CD14-positive monocyte (primary cell): ENCODE results near the gene DIS3L2. TPM values are rescaled to one million over a fixed set of nuclear protein-coding genes. Genes with fewer than 3 reads are reported as not detected.
"Not testable (repeated sequence)": the region's sequence is repeated elsewhere in the genome, so short reads cannot be mapped to it uniquely, and the experiment has no call there.

ENCODE experiments used
- DNase-seq, 3 donors: peaks; one replicate each; pipeline ENCODE4 v3.0.0-alpha.2; 2011 to 2022
- H2AFZ ChIP-seq: 2 replicates; pipeline ENCODE4 v1.6.0; 2012; ENCODE audit warnings: mild to moderate bottlenecking, low read depth, low read length, inconsistent platforms; ENCODE audit not compliant: insufficient read depth, poor library complexity, severe bottlenecking
- H3K27ac ChIP-seq, 2 donors: 1 replicate in 1 of 2; 2 replicates in 1 of 2; pipeline ENCODE4 v1.5.1; 2012 to 2013; ENCODE audit warnings: low read length in 2 of 2, control low read depth in 1 of 2, inconsistent platforms in 1 of 2, low read depth in 1 of 2, mild to moderate bottlenecking in 1 of 2
- H3K27me3 ChIP-seq, 2 donors: one replicate each; pipeline versions ENCODE4 v1.6.0 to v1.6.1; 2011 to 2013; ENCODE audit warnings: low read length in 2 of 2; ENCODE audit not compliant: control insufficient read depth in 2 of 2, insufficient read depth in 2 of 2
- H3K36me3 ChIP-seq, 2 donors: replicated peaks in 1 of 2; 1 replicate in 1 of 2; 2 replicates in 1 of 2; pipeline versions ENCODE4 v1.5.1 to v1.6.1; 2012 to 2013; ENCODE audit warnings: low read length in 2 of 2, control low read depth in 1 of 2, inconsistent platforms in 1 of 2, mild to moderate bottlenecking in 1 of 2; ENCODE audit not compliant: insufficient read depth in 2 of 2, control insufficient read depth in 1 of 2
- H3K4me1 ChIP-seq, 2 donors: 1 replicate in 1 of 2; 2 replicates in 1 of 2; pipeline versions ENCODE4 v1.5.1 to v1.6.1; 2012 to 2013; ENCODE audit warnings: low read length in 2 of 2, control low read depth in 1 of 2, inconsistent platforms in 1 of 2, mild to moderate bottlenecking in 1 of 2, moderate library complexity in 1 of 2; ENCODE audit not compliant: insufficient read depth in 2 of 2, control insufficient read depth in 1 of 2
- H3K4me2 ChIP-seq: replicated peaks from 2 replicates; pipeline ENCODE3; 2012; ENCODE audit warnings: low read length, moderate library complexity, mild to moderate bottlenecking; ENCODE audit not compliant: poor library complexity, severe bottlenecking; ENCODE audit errors: extremely low read depth
- H3K4me3 ChIP-seq, 3 experiments: fragments of 200-600 bp in 1 of 3; sonication (generic) in 1 of 3; replicated peaks in 1 of 3; 1 replicate in 2 of 3; 2 replicates in 1 of 3; pipeline ENCODE4 v1.5.1; 2011 to 2013; ENCODE audit warnings: low read length in 3 of 3, mild to moderate bottlenecking in 3 of 3, control low read depth in 2 of 3, low read depth in 2 of 3, inconsistent platforms in 1 of 3, moderate library complexity in 1 of 3
- H3K79me2 ChIP-seq: 2 replicates; pipeline ENCODE4 v1.6.0; 2012; ENCODE audit warnings: mild to moderate bottlenecking, control low read depth, inconsistent platforms, low read length, moderate library complexity; ENCODE audit not compliant: insufficient read depth
- H3K9ac ChIP-seq: 2 replicates; pipeline ENCODE4 v1.6.0; 2017; ENCODE audit warnings: low read length, mild to moderate bottlenecking; ENCODE audit not compliant: insufficient read depth, poor library complexity, severe bottlenecking
- H3K9me3 ChIP-seq, 2 donors: replicated peaks in 1 of 2; 1 replicate in 1 of 2; 2 replicates in 1 of 2; pipeline versions ENCODE4 v1.5.1 to v1.6.1; 2012 to 2013; ENCODE audit warnings: low read length in 2 of 2, control low read depth in 1 of 2; ENCODE audit not compliant: control insufficient read depth in 1 of 2, insufficient read depth in 1 of 2
- H4K20me1 ChIP-seq: 2 replicates; pipeline ENCODE4 v1.6.0; 2012; ENCODE audit warnings: mild to moderate bottlenecking, low read length, control low read depth, moderate library complexity; ENCODE audit not compliant: insufficient read depth
- H3K27ac Mint-ChIP-seq, 7 donors: one replicate each; pipeline ENCODE4 v1.8.0; 2020; ENCODE audit warnings: mild to moderate bottlenecking in 7 of 7, mixed read lengths in 7 of 7, moderate library complexity in 6 of 7, inconsistent platforms in 2 of 7
- H3K27me3 Mint-ChIP-seq, 3 donors: one replicate each; pipeline ENCODE4 v1.8.0; 2021 to 2022; ENCODE audit warnings: low read depth in 3 of 3, mild to moderate bottlenecking in 3 of 3, mixed read lengths in 3 of 3, moderate library complexity in 3 of 3, inconsistent platforms in 1 of 3
- H3K36me3 Mint-ChIP-seq, 2 donors: one replicate each; pipeline ENCODE4 v1.8.0; 2020; ENCODE audit warnings: mixed read lengths in 2 of 2, inconsistent platforms in 1 of 2, mild to moderate bottlenecking in 1 of 2
- H3K4me1 Mint-ChIP-seq: one replicate; pipeline ENCODE4 v1.8.0; 2020; ENCODE audit warnings: mild to moderate bottlenecking, mixed read lengths
- H3K4me3 Mint-ChIP-seq, 2 donors: one replicate each; pipeline ENCODE4 v1.8.0; 2020; ENCODE audit warnings: mild to moderate bottlenecking in 2 of 2, mixed read lengths in 2 of 2, moderate library complexity in 1 of 2
- H3K9me3 Mint-ChIP-seq, 7 donors: one replicate each; pipeline ENCODE4 v1.8.0; 2020 to 2022; ENCODE audit warnings: mixed read lengths in 7 of 7, mild to moderate bottlenecking in 6 of 7, moderate library complexity in 6 of 7, inconsistent platforms in 2 of 7
- CTCF ChIP-seq: fragments of 200-600 bp; IDR thresholded peaks from one replicate; pipeline ENCODE4 v1.8.0; 2022; ENCODE audit warnings: antibody characterized with exemption, mild to moderate bottlenecking
- WGBS: methylation state at CpG from one replicate; pipeline ENCODE4 v1.1.5; 2013; ENCODE audit warnings: missing lambda C conversion rate; ENCODE audit not compliant: insufficient coverage; 5-methylcytosine and 5-hydroxymethylcytosine counted together
- intact Hi-C, 2 donors: fragments of 100-400 bp; cut with micrococcal nuclease; formaldehyde crosslinking; loops; one replicate each; pipeline versions ENCODE4 v1.15.0 to v1.15.1; 2023
- polyA plus RNA-seq, 3 donors: library from polyadenylated mRNA; depleted of rRNA in 1 of 3; unstranded in 2 of 3; stranded (reverse) in 1 of 3; fragments of 300-500 nt in 2 of 3; fragments of >200 nt in 1 of 3; fragmentation: Illumina TruSeq in 2 of 3; gene quantifications; 1 replicate in 2 of 3; 2 replicates in 1 of 3; pipeline ENCODE4 v1.2.3, GENCODE V29; 2012 to 2021

The DIS3L2 gene
- polyA plus RNA-seq, 3 donors, result 6.0 to 21.7 (median 6.4) TPM

- DNase-seq, result no peak
- H3K36me3 Mint-ChIP-seq, result no peaks in the 10 kb centered on the region
- no peak overlapping the region for H3K27ac Mint-ChIP-seq
- peaks cover 10 to 27% (median 13%) of the 10 kb centered on the region in 3 donors for H3K27me3 Mint-ChIP-seq
- H3K9me3 ChIP-seq, result no peaks in the 10 kb centered on the region
- peaks cover 0 to 7% of the 10 kb centered on the region in 2 donors for H3K27me3 ChIP-seq
- intact Hi-C loops, result no loop called here
- no peak overlapping the region for H3K4me3 ChIP-seq
- no peak overlapping the region for H3K9ac ChIP-seq
- H3K27ac ChIP-seq, result no peak overlapping the region
- H3K4me1 Mint-ChIP-seq, result no peaks in the 10 kb centered on the region
- no peaks in the 10 kb centered on the region for H3K36me3 ChIP-seq
- no peaks in the 10 kb centered on the region for H3K4me1 ChIP-seq
- no peaks in the 10 kb centered on the region for H4K20me1 ChIP-seq
- WGBS, result 96% methylated on average over 9 of the region's 17 CpGs
- H3K79me2 ChIP-seq, result no peaks in the 10 kb centered on the region
- H3K4me3 Mint-ChIP-seq, result no peak overlapping the region
- no peaks in the 10 kb centered on the region for H3K9me3 Mint-ChIP-seq
- no peak overlapping the region for H3K4me2 ChIP-seq
- H2AFZ ChIP-seq, result no peak overlapping the region
- TF ChIP-seq CTCF, result no peak
Measured at GRCh38 chr2:232377841-232378734, 416.6 kb downstream of the DIS3L2 start.

- H3K4me1 Mint-ChIP-seq, H3K79me2 ChIP-seq, H3K27ac Mint-ChIP-seq, H3K27ac ChIP-seq, H3K4me3 ChIP-seq, H3K36me3 Mint-ChIP-seq, H3K9me3 ChIP-seq, H3K36me3 ChIP-seq, intact Hi-C loops, H3K27me3 ChIP-seq, H3K9ac ChIP-seq, H3K4me3 Mint-ChIP-seq, H3K4me1 ChIP-seq, H3K4me2 ChIP-seq, H2AFZ ChIP-seq, H4K20me1 ChIP-seq, DNase-seq, H3K9me3 Mint-ChIP-seq: not testable (repeated sequence)
- WGBS, result 96% methylated on average over 7 of the region's 12 CpGs
- H3K27me3 Mint-ChIP-seq, result peaks cover 10 to 32% (median 16%) of the 10 kb centered on the region in 3 donors
Measured at GRCh38 chr2:232378735-232379151, 417.2 kb downstream of the DIS3L2 start, which contains the start of gene ALPP. Gene ALPP, plus strand, starts transcription at chr2:232378751. Its CDS starts 52 bp downstream, at chr2:232378803.

GRCh38 chr2:232379610-232380590, 418.4 kb downstream of the DIS3L2 start:
- DNase-seq, H3K27ac ChIP-seq, H4K20me1 ChIP-seq, H3K9ac ChIP-seq, H3K79me2 ChIP-seq, H3K4me3 ChIP-seq, H3K4me1 ChIP-seq, H3K27ac Mint-ChIP-seq, H3K27me3 ChIP-seq, H3K4me1 Mint-ChIP-seq, H3K9me3 ChIP-seq, H3K9me3 Mint-ChIP-seq, H3K4me3 Mint-ChIP-seq, H3K36me3 ChIP-seq, H3K36me3 Mint-ChIP-seq, H3K4me2 ChIP-seq, intact Hi-C loops, H2AFZ ChIP-seq: not testable (repeated sequence)
- WGBS, result 88% methylated on average over 20 of the region's 41 CpGs
- peaks cover 13 to 39% (median 17%) of the 10 kb centered on the region in 3 donors for H3K27me3 Mint-ChIP-seq
